NCI-H774 (cell line): Measurements from ENCODE around the gene MCM7.

ENCODE experiments used
- DNase-seq: peaks from one replicate; lab custom pipeline; 2025; lab: John Stamatoyannopoulos, UW

MCM7 gene

GRCh38 chr7:100122568-100122967 lies 21.4 kb upstream of the MCM7 start:
- DNase-seq = no peak

- DNase-seq = peak; percentile 91
Measured at GRCh38 chr7:100122067-100122466, 20.9 kb upstream of the MCM7 start.

- no peak for DNase-seq
Measured at GRCh38 chr7:100120733-100121036, 19.5 kb upstream of the MCM7 start.

- DNase-seq = no peak
Measured at GRCh38 chr7:100119970-100120732, 19.0 kb upstream of the MCM7 start.

- peak; percentile 91 for DNase-seq
Measured at GRCh38 chr7:100119072-100119969, 18.1 kb upstream of the MCM7 start, which contains the start of the genes CNPY4 and TAF6. CNPY4 (plus strand) TSS chr7:100119634; CDS start chr7:100119745, 111 bp downstream. TAF6 (minus strand) TSS chr7:100119358; CDS start chr7:100114209, 5,149 bp downstream.

- no peak for DNase-seq
Measured at GRCh38 chr7:100118388-100119071, 17.3 kb upstream of the MCM7 start.

GRCh38 chr7:100115026-100115425 lies 13.8 kb upstream of the MCM7 start:
- DNase-seq = no peak

GRCh38 chr7:100111914-100112313 lies 10.7 kb upstream of the MCM7 start:
- DNase-seq = no peak

GRCh38 chr7:100111156-100111555 lies 10.0 kb upstream of the MCM7 start:
- no peak for DNase-seq

GRCh38 chr7:100109521-100110163 lies 8.4 kb upstream of the MCM7 start:
- no peak for DNase-seq

GRCh38 chr7:100107890-100108289 lies 6.7 kb upstream of the MCM7 start:
- no peak for DNase-seq

- DNase-seq = no peak
Measured at GRCh38 chr7:100107125-100107737, 6.0 kb upstream of the MCM7 start.

GRCh38 chr7:100106633-100107032 lies 5.4 kb upstream of the MCM7 start:
- no peak for DNase-seq

- no peak for DNase-seq
Measured at GRCh38 chr7:100105534-100105933, 4.3 kb upstream of the MCM7 start.

GRCh38 chr7:100102950-100103840 lies 2.0 kb upstream of the MCM7 start:
- no peak for DNase-seq

- peak; percentile 95 for DNase-seq
Measured at GRCh38 chr7:100100420-100101015, 679 bp downstream of the MCM7 start.

GRCh38 chr7:100099452-100099851 lies 1.7 kb downstream of the MCM7 start:
- no peak for DNase-seq

- no peak for DNase-seq
Measured at GRCh38 chr7:100098913-100099312, 2.3 kb downstream of the MCM7 start.

GRCh38 chr7:100095704-100096103 lies 5.5 kb downstream of the MCM7 start:
- DNase-seq = no peak

GRCh38 chr7:100095289-100095688 lies 5.9 kb downstream of the MCM7 start:
- DNase-seq = no peak
